A549 (cell line): Measurements from ENCODE around the gene INTS7. TPM values are rescaled to one million over a fixed set of nuclear protein-coding genes. Genes with fewer than 3 reads are reported as not detected.

Experiments
- ATAC-seq, 2 experiments: fragments of 200-7000 bp in 1 of 2; fragments of >200 bp in 1 of 2; cut with Nextera tagmentation in 1 of 2; cut with Tn5 transposase in 1 of 2; 3 replicates each; pipeline versions ENCODE4 v1.8.0 to v1.9.1; 2018 to 2020; ENCODE audit warnings: mild to moderate bottlenecking in 1 of 2, moderate library complexity in 1 of 2
- CTCF ChIA-PET: fragments of 300-600 bp; sonication (Branson Sonifier 250); formaldehyde crosslinking; extraction: SDS; loops from one replicate; lab custom pipeline; 2021; ENCODE audit warnings: antibody characterized with exemption, inconsistent platforms; lab: Yijun Ruan, JAX
- POLR2A ChIA-PET: fragments of 350-600 bp; formaldehyde crosslinking; extraction: SDS; loops from one replicate; lab custom pipeline; 2021; ENCODE audit warnings: antibody characterized with exemption, inconsistent platforms; lab: Yijun Ruan, JAX
- DNase-seq, 2 experiments: peaks; one replicate each; pipeline versions ENCODE4 v3.0.0 to v3.0.0-alpha.2; 2011 to 2016; ENCODE audit warnings: low read depth in 1 of 2, low spot score in 1 of 2
- FAIRE-seq: peaks from 2 replicates; lab custom pipeline; 2011; peaks lifted over from hg19 to GRCh38; lab: Jason Lieb, UNC
- H3K27ac ChIP-seq, 2 experiments: fragments of >200 bp; sonication (Bioruptor Twin); formaldehyde crosslinking; 3 replicates each; pipeline ENCODE4 v1.5.1; 2016 to 2017
- H3K4me1 ChIP-seq: fragments of >200 bp; sonication (Bioruptor Twin); formaldehyde crosslinking; 3 replicates; pipeline ENCODE4 v1.6.1; 2016
- H3K4me2 ChIP-seq: fragments of >200 bp; sonication (Bioruptor Twin); formaldehyde crosslinking; 3 replicates; pipeline ENCODE4 v1.6.1; 2016
- H3K4me3 ChIP-seq: fragments of >200 bp; sonication (Bioruptor Twin); formaldehyde crosslinking; 3 replicates; pipeline ENCODE4 v1.5.1; 2016
- H3K9me3 ChIP-seq: fragments of >200 bp; sonication (Bioruptor Twin); formaldehyde crosslinking; 3 replicates; pipeline ENCODE4 v1.6.1; 2016
- ATOH8 ChIP-seq: fragments of 250-450 bp; sonication (Bioruptor Pico); IDR thresholded peaks from 2 replicates; pipeline ENCODE4 v1.5.0; 2020; ENCODE audit warnings: low read depth, mild to moderate bottlenecking, moderate library complexity
- BHLHE40 ChIP-seq: IDR thresholded peaks from 2 replicates; pipeline ENCODE4 v1.6.1; 2012; ENCODE audit warnings: low read depth, low read length, inconsistent platforms
- CHD4 ChIP-seq: fragments of 200-600 bp; sonication (generic); IDR thresholded peaks from 2 replicates; pipeline ENCODE4 v1.6.1; 2016; ENCODE audit warnings: antibody characterized with exemption, mild to moderate bottlenecking, borderline replicate concordance
- ESRRA ChIP-seq: fragments of 150-350 bp; IDR thresholded peaks from 2 replicates; pipeline ENCODE4 v1.6.1; 2014; ENCODE audit warnings: mild to moderate bottlenecking, low read length, borderline replicate concordance
- FOSB ChIP-seq: fragments of 250-450 bp; sonication (Bioruptor Pico); IDR thresholded peaks from 2 replicates; pipeline ENCODE4 v1.5.0; 2020; ENCODE audit warnings: mild to moderate bottlenecking, moderate library complexity
- FOXS1 ChIP-seq: fragments of 250-450 bp; sonication (Bioruptor Pico); IDR thresholded peaks from 2 replicates; pipeline ENCODE4 v1.5.0; 2020; ENCODE audit warnings: mild to moderate bottlenecking, moderate library complexity
- HES2 ChIP-seq: fragments of >200 bp; sonication (Bioruptor Twin); formaldehyde crosslinking; IDR thresholded peaks from 2 replicates; pipeline ENCODE4 v1.6.1; 2016
- HMGXB4 ChIP-seq: fragments of 250-450 bp; sonication (Bioruptor Pico); IDR thresholded peaks from 2 replicates; pipeline ENCODE4 v1.5.0; 2021; ENCODE audit warnings: mild to moderate bottlenecking, moderate library complexity, borderline replicate concordance
- HOXB5 ChIP-seq: fragments of 250-450 bp; sonication (Bioruptor Pico); IDR thresholded peaks from 2 replicates; pipeline ENCODE4 v1.5.0; 2020; ENCODE audit warnings: mild to moderate bottlenecking, moderate library complexity
- JUN ChIP-seq, 2 experiments: fragments of >200 bp; sonication (Bioruptor Twin); formaldehyde crosslinking; IDR thresholded peaks; 2 replicates in 1 of 2; 3 replicates in 1 of 2; pipeline ENCODE4 v1.6.1; 2016 to 2017
- JUNB ChIP-seq: fragments of >200 bp; sonication (Bioruptor Twin); formaldehyde crosslinking; IDR thresholded peaks from 2 replicates; pipeline ENCODE4 v1.6.1; 2016
- MAFK ChIP-seq: fragments of 450-650 bp; IDR thresholded peaks from 2 replicates; pipeline ENCODE4 v1.6.1; 2014; ENCODE audit not compliant: partially characterized antibody
- MYC ChIP-seq: IDR thresholded peaks from 2 replicates; pipeline ENCODE4 v1.6.1; 2012; ENCODE audit warnings: mild to moderate bottlenecking, inconsistent platforms, low read length, improper control_type of control experiment, borderline replicate concordance
- NFE2L2 ChIP-seq: fragments of 150-350 bp; conservative IDR thresholded peaks from 2 replicates; pipeline ENCODE4 v1.6.1; 2014; ENCODE audit warnings: low read length
- NR3C1 ChIP-seq: fragments of >200 bp; sonication (Bioruptor Twin); formaldehyde crosslinking; IDR thresholded peaks from 3 replicates; pipeline ENCODE4 v1.6.1; 2017
- PHF8 ChIP-seq: fragments of 200-600 bp; sonication (generic); IDR thresholded peaks from 2 replicates; pipeline ENCODE4 v1.6.1; 2016; ENCODE audit warnings: low read depth, mild to moderate bottlenecking, antibody characterized with exemption, moderate library complexity, borderline replicate concordance
- REST ChIP-seq: fragments of 200-600 bp; sonication (generic); IDR thresholded peaks from 2 replicates; pipeline ENCODE4 v1.6.1; 2016; ENCODE audit warnings: antibody characterized with exemption, mild to moderate bottlenecking, moderate library complexity
- TFCP2L1 ChIP-seq: fragments of 250-450 bp; sonication (Bioruptor Pico); IDR thresholded peaks from 2 replicates; pipeline ENCODE4 v1.5.0; 2021; ENCODE audit warnings: mild to moderate bottlenecking
- USF2 ChIP-seq: fragments of 450-650 bp; IDR thresholded peaks from 2 replicates; pipeline ENCODE4 v1.6.1; 2014; ENCODE audit warnings: antibody characterized with exemption
- ZNF302 ChIP-seq: fragments of 250-450 bp; sonication (Bioruptor Pico); IDR thresholded peaks from 2 replicates; pipeline ENCODE4 v1.9.0; 2021; ENCODE audit warnings: inconsistent platforms, mild to moderate bottlenecking, moderate library complexity
- WGBS: methylation state at CpG from one replicate; pipeline ENCODE4 v1.1.6; 2017; ENCODE audit errors: missing lambda C conversion rate; 5-methylcytosine and 5-hydroxymethylcytosine counted together
- polyA plus RNA-seq, 4 experiments: library from polyadenylated mRNA; depleted of rRNA in 3 of 4; stranded (reverse); fragments of >200 nt; fragmentation: RNase III in 1 of 4; extraction: RNeasy Plus Mini Kit Qiagen cat#74134 plus additional on column Dnase treatment in 1 of 4; gene quantifications; 2 replicates in 3 of 4; 3 replicates in 1 of 4; pipeline ENCODE4 v1.2.3, GENCODE V29; 2011 to 2017

The INTS7 gene
- polyA plus RNA-seq, 2 of the 4 experiments (the other 2 are of a cell fraction) = 21.5 to 47.2 TPM

- H3K27ac ChIP-seq = no peak overlapping the region
- no peak for DNase-seq
- H3K9me3 ChIP-seq = no peaks in the 10 kb centered on the region
- FAIRE-seq = no peak
- POLR2A ChIA-PET = no interaction called here
- no peak overlapping the region for H3K4me3 ChIP-seq
- no peak overlapping the region for H3K4me2 ChIP-seq
- H3K4me1 ChIP-seq = no peaks in the 10 kb centered on the region
- no peak for TF ChIP-seq TFCP2L1
- no peak for TF ChIP-seq PHF8
- TF ChIP-seq CHD4 = no peak
- TF ChIP-seq ATOH8 (CRISPR knock-in tag) = no peak
- no peak for TF ChIP-seq ESRRA
- TF ChIP-seq JUNB = no peak
- TF ChIP-seq MAFK = no peak
- TF ChIP-seq JUN (IDR thresholded peaks at IDR 0.05) = no peak
- TF ChIP-seq MYC = no peak
- TF ChIP-seq NFE2L2 = no peak
- TF ChIP-seq BHLHE40 = no peak
- TF ChIP-seq, all 56 proteins: peak for 0
- no peak for ATAC-seq
- CTCF ChIA-PET = no interaction called here
- WGBS = 97% methylated on average over 1 of the region's 1 CpG
Observed at GRCh38 chr1:211973541-211973940, 61.8 kb downstream of the INTS7 start.

- DNase-seq (no peak), FAIRE-seq (no peak), ATAC-seq (no peak)
- TF ChIP-seq HES2 = no peak
- no peak overlapping the region for H3K27ac ChIP-seq
- WGBS = 91% methylated on average over 4 of the region's 4 CpGs
- ChIA-PET CTCF (interaction anchor here (1.1 to 1.6 kb wide), 2 partner anchors 67 to 270 kb away, joined by 3 to 4 read pairs; partner anchors contain the start of genes DTL and INTS7), POLR2A (no interaction called here)
- no peak overlapping the region for H3K4me3 ChIP-seq
- H3K9me3 ChIP-seq = no peaks in the 10 kb centered on the region
- no peaks in the 10 kb centered on the region for H3K4me1 ChIP-seq
- no peak overlapping the region for H3K4me2 ChIP-seq
Observed at GRCh38 chr1:211968200-211968834, 67.0 kb downstream of the INTS7 start.

GRCh38 chr1:211967704-211968103 is 67.7 kb downstream of the INTS7 start:
- FAIRE-seq (no peak), DNase-seq (no peak), ATAC-seq (no peak)
- ChIA-PET CTCF (interaction anchor here (1.1 kb wide), 1 partner anchor 67 kb away, joined by 4 read pairs; the partner anchor contains the start of genes DTL and INTS7), POLR2A (no interaction called here)
- Histone ChIP-seq H3K4me1 (no peaks in the 10 kb centered on the region), H3K27ac (no peak overlapping the region), H3K4me2 (no peak overlapping the region), H3K9me3 (no peaks in the 10 kb centered on the region), H3K4me3 (no peak overlapping the region)
- 92% methylated on average over 3 of the region's 3 CpGs for WGBS
- TF ChIP-seq MAFK (peak; percentile 99), NR3C1 (no peak)

GRCh38 chr1:211965108-211965805 is 70.1 kb downstream of the INTS7 start:
- H3K27ac ChIP-seq = no peak overlapping the region
- no peaks in the 10 kb centered on the region for H3K4me1 ChIP-seq
- POLR2A ChIA-PET = no interaction called here
- DNase-seq = no peak
- H3K4me2 ChIP-seq = no peak overlapping the region
- CTCF ChIA-PET = interaction anchor here (1.9 kb wide), 1 partner anchor 20 kb away, joined by 5 read pairs; no protein-coding TSS in a partner anchor
- no peak overlapping the region for H3K4me3 ChIP-seq
- no peaks in the 10 kb centered on the region for H3K9me3 ChIP-seq
- ATAC-seq = no peak
- WGBS = 93% methylated on average over 8 of the region's 8 CpGs
- FAIRE-seq = no peak
- TF ChIP-seq MYC (no peak), ZNF302 (CRISPR knock-in tag) (no peak), FOSB (CRISPR knock-in tag) (no peak), USF2 (no peak), REST (no peak), JUNB (no peak), HOXB5 (CRISPR knock-in tag) (no peak), FOXS1 (no peak), HMGXB4 (no peak)
